ENCODE results near the gene POLR2B. TPM values are rescaled to one million over a fixed set of nuclear protein-coding genes. Genes with fewer than 3 reads are reported as not detected.

The POLR2B gene
- total RNA-seq, 1 experiment from 2014 or later: 108 TPM

GRCh38 chr4:57041020-57041419, 62.3 kb downstream of the POLR2B start:
- Mint-ChIP-seq H3K36me3 (ENCODE audit: insufficient read depth in 1 of 3, low read depth in 3 of 3) (no peaks in the 10 kb centered on the region), H3K4me1 (peaks cover 20 to 23% of the 10 kb centered on the region in 2 experiments), H3K4me3 (no peak overlapping the region), H3K9me3 (no peaks in the 10 kb centered on the region), H3K27ac (no peak overlapping the region), H3K27me3 (ENCODE audit: low read depth) (peaks cover 13% of the 10 kb centered on the region)
- no peaks in the 10 kb centered on the region for H3K23me2 ChIP-seq (ENCODE audit: insufficient read length, low read depth, low read length, poor library complexity, severe bottlenecking)
- H3K14ac ChIP-seq (ENCODE audit: insufficient read depth, low read length): no peak overlapping the region
- H3K56ac ChIP-seq (ENCODE audit: insufficient read length, low read depth, low read length): no peak overlapping the region
- no peaks in the 10 kb centered on the region; the same call in 1 of the 2 replicates for H3K4me1 ChIP-seq (ENCODE audit: insufficient read depth, low read length)
- no peak overlapping the region for H3K27ac ChIP-seq (ENCODE audit: insufficient read length, low read depth, low read length)
- TF ChIP-seq CTCF (conservative IDR thresholded peaks at IDR 0.05): no peak
- no peaks in the 10 kb centered on the region for H3K9me3 ChIP-seq (ENCODE audit: control insufficient read depth, low read depth, low read length)
- H3K79me1 ChIP-seq (ENCODE audit: insufficient read depth, low read depth, low read length, poor library complexity, severe bottlenecking): no peaks in the 10 kb centered on the region
- no peak overlapping the region for H4K91ac ChIP-seq (ENCODE audit: insufficient read length, low read depth, low read length)
- no peak overlapping the region for H3K9ac ChIP-seq (ENCODE audit: extremely low read depth, insufficient read length, low read length)
- no peak for DNase-seq
- H3K27me3 ChIP-seq (ENCODE audit: insufficient read depth, low read length): no peaks in the 10 kb centered on the region
- no peak overlapping the region for H2BK12ac ChIP-seq (ENCODE audit: insufficient read length, low read depth, low read length)
- H2AK5ac ChIP-seq (ENCODE audit: insufficient read length, low read length): no peak overlapping the region
- H2BK20ac ChIP-seq (ENCODE audit: low read depth, low read length, poor library complexity, severe bottlenecking): no peak overlapping the region
- no peak overlapping the region for H4K8ac ChIP-seq (replicated peaks; ENCODE audit: insufficient read length, low read depth, low read length)
- no peak overlapping the region for H4K5ac ChIP-seq (ENCODE audit: insufficient read length, low read depth, low read length)
- H2BK120ac ChIP-seq (ENCODE audit: low read depth, low read length, poor library complexity, severe bottlenecking): no peak overlapping the region
- H2BK15ac ChIP-seq (ENCODE audit: low read depth, low read length): no peak overlapping the region
- WGBS (ENCODE audit: extremely low coverage, insufficient read length, low lambda C conversion rate): no CpG with 5 or more reads among the region's 1 CpG
- no peaks in the 10 kb centered on the region for H4K20me1 ChIP-seq (ENCODE audit: control insufficient read depth, insufficient read depth, insufficient read length)
- H3T11ph ChIP-seq (ENCODE audit: low read length): no peak overlapping the region
- no peak overlapping the region for H3K4ac ChIP-seq (ENCODE audit: low read depth, low read length)
- no peak overlapping the region for H3K4me2 ChIP-seq (ENCODE audit: insufficient read depth, insufficient read length, low read length)
- no peak overlapping the region for H3K18ac ChIP-seq (ENCODE audit: insufficient read length, low read depth, low read length)
- H2BK5ac ChIP-seq (ENCODE audit: insufficient read length, low read length): no peak overlapping the region
- no peaks in the 10 kb centered on the region for H3K79me2 ChIP-seq (ENCODE audit: insufficient read depth, low read length)
- H2AFZ ChIP-seq (ENCODE audit: low read length): no peak overlapping the region
- no peak overlapping the region for H3K23ac ChIP-seq (ENCODE audit: insufficient read length, low read depth, low read length)

All from H9 (cell line).